HFF-Myc (cell line): Measurements from ENCODE around the gene CHMP4B.

Experiments
- DNase-seq: peaks from one replicate; pipeline ENCODE4 v3.0.0-alpha.2; 2011; ENCODE audit warnings: low read depth; ENCODE audit errors: extremely low read depth
- H3K4me3 ChIP-seq: replicated peaks from 2 replicates; pipeline ENCODE4 v1.5.1; 2011; ENCODE audit warnings: low read depth, mild to moderate bottlenecking, control low read depth, low read length
- TF ChIP-seq, protein P1 (sequence below): IDR thresholded peaks from 2 replicates; pipeline ENCODE4 v1.5.1; 2012; ENCODE audit warnings: mild to moderate bottlenecking, low read depth, low read length, control low read depth; ENCODE audit errors: missing control alignments

Gene CHMP4B

DNA sequence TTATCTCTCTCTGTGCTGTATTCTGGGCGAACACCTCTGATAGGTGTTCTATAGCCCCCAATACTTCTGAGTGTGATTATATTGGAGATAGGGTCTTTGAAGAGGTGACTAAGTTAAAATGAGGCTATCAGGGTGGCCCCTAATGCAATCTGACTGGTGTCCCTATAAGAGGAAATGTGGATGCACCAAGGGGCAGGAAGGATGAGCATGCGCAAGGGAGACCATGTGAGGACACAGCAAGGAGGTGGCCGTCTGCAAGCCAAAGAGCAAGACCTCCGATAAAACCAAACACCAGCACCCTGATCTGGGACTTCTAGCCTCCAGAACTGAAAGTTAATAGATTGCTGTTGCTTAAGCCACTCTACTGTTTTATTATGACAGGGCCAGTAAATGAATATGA lies 69.2 kb downstream of the CHMP4B start:
- TF ChIP-seq, protein P1, sequence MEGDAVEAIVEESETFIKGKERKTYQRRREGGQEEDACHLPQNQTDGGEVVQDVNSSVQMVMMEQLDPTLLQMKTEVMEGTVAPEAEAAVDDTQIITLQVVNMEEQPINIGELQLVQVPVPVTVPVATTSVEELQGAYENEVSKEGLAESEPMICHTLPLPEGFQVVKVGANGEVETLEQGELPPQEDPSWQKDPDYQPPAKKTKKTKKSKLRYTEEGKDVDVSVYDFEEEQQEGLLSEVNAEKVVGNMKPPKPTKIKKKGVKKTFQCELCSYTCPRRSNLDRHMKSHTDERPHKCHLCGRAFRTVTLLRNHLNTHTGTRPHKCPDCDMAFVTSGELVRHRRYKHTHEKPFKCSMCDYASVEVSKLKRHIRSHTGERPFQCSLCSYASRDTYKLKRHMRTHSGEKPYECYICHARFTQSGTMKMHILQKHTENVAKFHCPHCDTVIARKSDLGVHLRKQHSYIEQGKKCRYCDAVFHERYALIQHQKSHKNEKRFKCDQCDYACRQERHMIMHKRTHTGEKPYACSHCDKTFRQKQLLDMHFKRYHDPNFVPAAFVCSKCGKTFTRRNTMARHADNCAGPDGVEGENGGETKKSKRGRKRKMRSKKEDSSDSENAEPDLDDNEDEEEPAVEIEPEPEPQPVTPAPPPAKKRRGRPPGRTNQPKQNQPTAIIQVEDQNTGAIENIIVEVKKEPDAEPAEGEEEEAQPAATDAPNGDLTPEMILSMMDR = no peak
- DNase-seq = no peak
- no peak overlapping the region for H3K4me3 ChIP-seq

DNA sequence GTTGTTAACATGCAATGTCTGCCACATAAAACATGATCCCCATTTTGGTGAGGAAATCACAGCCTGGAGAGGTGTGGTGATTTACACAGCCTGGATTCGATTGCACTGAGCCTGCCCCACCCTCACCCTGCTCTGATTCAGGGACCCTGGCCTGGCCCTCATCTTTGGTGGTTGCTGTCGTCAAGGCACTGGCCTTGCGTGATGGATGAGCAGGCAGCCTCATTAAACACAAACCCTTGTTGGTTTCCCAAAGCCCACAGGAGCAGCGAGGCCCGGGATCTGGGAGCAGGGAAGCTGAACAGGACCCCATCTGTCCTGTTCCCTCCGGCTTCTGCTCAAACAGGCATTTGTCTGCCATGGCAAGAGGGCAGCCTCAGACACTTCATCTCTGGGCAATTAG lies 70.8 kb downstream of the CHMP4B start:
- no peak for DNase-seq
- TF ChIP-seq, protein P1 = no peak
- no peak overlapping the region for H3K4me3 ChIP-seq

DNA sequence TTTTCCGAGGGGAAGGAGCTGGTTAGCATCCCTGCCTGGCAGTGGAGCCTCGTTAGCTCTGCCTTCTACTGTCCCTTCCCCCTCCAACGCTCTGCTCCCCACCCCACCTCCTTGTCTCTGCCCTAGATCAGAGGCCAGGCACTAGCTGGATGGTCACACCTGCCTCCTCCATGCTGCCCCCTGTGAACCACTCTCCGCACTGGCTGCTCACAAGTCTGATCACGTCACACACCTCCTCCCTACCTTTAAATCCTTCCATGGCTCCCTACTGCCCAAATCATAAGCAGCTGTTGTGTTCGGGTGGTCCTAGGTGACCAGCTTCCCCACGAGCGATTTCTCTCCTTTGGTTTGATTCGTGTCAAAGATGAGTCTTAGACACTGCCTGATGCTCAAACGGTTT lies 71.3 kb downstream of the CHMP4B start:
- H3K4me3 ChIP-seq = no peak overlapping the region
- DNase-seq = no peak
- TF ChIP-seq, protein P1 = no peak

DNA sequence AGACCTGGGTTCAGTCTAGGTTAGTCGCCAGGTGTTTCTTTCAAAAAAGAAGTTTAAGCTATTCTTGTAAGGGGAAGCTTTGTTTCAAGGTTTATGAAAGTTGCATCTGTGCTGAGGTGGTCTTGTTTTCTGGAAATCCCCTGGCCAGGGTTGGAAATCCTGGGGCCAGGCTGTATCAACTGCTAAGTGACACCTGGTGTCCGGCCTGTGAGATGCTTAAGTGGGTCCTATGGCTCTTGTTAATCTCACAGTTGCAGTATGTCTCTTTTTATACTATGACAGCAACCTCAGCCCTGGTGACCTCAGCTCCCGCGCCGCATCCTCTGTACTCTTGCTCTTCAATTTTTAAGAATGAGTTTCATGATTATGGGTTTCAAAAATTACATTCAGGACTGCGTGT lies 72.0 kb downstream of the CHMP4B start:
- no peak for DNase-seq
- no peak overlapping the region for H3K4me3 ChIP-seq
- TF ChIP-seq, protein P1 = no peak

DNA sequence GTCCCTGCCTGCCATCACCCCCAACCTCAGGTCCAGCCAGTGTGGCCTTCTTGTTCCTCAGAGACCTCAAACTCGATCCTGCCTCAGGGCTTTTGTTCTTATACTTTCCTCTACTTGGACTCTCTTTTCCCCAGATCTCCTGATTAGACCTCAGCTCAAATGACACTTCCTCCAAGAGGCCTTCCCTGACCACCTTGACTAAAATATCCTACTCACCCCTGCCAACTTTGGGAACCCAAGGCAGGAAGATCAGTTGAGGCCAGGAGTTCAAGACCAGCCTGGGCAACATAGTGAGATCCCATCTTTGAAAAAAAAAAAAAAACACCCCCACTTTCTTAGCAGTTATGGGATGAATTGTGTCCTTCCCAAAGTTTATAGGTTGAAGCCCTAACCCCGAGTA lies 73.5 kb downstream of the CHMP4B start:
- no peak for DNase-seq
- H3K4me3 ChIP-seq = no peak overlapping the region
- TF ChIP-seq, protein P1 = no peak

DNA sequence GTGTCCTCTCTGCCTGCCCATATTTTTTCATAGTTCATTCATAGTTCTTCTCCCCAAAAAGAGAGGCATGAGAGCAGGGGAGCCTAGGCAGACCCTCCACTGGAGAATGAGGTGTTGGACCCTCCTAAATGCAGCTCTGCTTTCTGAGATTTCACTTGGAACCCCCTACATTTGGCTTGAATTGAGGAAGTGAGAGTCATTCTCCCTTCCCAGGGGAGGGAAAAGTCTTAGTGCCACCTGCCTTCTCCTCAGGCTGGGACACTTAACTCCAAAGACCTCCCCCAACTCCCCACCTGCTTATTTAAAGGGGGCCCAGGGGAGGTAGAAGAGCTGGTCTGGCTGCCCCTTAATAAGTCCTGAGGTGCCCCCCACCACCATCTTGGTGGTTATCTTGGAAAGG lies 78.2 kb downstream of the CHMP4B start:
- H3K4me3 ChIP-seq = no peak overlapping the region
- TF ChIP-seq, protein P1 = no peak
- DNase-seq = no peak

DNA sequence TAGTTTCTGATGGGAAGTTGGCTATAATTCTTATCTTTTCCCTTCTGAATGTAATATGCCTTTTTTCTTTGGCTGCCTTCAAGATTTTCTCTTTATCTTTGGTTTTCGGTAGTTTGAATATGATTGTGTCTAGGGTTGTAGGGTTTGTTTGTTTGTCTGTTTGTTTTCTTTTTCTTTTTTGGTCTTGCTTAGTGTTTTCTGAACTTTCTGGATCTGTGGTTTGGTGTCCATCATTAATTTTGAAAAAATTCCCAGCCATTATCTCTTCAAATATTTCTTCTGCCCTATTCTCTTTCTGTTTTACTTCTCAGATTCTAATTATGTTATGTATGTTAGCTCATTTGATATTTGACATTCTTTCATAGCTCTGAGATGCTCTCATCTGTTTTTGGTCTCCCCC lies 79.4 kb downstream of the CHMP4B start:
- no peak for DNase-seq
- H3K4me3 ChIP-seq = no peak overlapping the region
- TF ChIP-seq, protein P1 = no peak
